Activated T-helper 1 cell treated with Interleukin-2 at 50 U/mL for 16 hours (primary cell): Measurements from ENCODE around the gene ILF3.

Experiments
- DNase-seq: peaks from one replicate; pipeline ENCODE4 v3.0.0-alpha.2; 2020; ENCODE audit warnings: low read depth

ILF3 gene

DNA sequence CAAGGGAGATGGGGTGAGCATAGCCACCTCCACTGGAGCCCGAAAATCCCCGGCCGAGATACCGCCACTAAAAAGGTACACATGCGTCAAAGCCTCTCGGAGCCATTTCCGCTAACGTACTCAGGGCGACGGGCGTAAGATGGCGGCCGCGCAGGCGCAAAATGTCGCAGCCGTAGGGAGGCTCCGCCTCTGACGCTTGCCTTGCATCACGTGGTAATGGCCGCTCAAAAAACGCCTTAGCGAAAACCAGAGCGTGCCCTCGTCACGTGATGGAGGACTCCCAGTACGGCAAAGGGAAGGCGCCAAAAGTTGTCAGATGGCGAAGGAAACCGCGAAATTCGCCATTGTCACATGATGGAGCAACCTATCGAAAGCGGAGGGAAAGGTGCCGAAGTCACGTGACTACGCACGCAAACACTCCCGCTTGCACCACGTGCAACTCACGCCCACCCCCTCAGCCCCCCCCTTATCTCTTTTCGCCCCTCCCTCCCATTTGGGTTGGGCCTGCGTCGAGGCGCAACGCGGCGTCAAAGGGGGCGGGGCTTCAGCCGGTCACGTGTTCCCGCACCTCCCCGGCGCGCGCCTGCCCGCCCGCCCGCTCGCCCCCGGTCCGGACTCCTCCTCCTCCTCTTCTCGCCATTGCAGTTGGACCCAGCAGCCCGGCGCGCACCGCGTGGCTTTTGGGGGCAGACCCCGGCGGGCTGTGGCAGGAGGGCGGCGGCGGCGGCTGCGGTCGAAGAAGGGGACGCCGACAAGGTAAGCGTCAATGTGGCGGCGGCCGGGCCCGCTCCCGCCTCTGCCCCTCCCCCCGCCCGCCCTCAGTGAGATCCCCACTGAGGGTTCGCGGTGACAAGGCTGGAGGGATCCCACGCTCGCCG, at the start of gene ILF3:
TSS of gene ILF3 (plus strand) at position 615 of the 878 bp plus-strand sequence. CDS start 16,260 bp downstream, outside the sequence.
- DNase-seq = peak; percentile 99

DNA sequence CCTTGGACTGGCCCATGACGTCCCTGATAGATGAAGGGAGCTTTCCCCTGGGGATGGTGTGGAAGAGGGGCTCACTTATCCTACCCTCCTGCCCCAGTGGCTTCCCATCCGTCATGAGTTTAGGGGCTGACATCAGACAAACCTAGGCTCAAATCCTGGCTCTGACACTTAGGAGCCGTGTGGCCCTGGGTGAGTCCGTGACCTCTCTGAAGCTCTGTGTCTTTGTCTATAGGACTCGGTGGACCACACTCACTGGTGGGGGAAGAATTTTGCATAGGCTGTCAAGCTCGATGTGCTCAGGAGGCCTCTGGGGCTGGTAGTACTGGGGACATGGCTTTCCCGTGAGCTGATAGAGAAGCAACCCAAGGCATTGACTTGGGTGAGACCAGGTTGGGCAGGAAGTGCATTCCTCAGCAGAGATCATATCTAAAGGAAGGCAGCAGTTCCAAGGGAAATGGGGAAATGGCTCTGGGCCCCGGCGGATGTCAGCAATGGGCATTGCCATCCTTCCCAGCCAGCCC, 49.6 kb upstream of the ILF3 start:
- no peak for DNase-seq

DNA sequence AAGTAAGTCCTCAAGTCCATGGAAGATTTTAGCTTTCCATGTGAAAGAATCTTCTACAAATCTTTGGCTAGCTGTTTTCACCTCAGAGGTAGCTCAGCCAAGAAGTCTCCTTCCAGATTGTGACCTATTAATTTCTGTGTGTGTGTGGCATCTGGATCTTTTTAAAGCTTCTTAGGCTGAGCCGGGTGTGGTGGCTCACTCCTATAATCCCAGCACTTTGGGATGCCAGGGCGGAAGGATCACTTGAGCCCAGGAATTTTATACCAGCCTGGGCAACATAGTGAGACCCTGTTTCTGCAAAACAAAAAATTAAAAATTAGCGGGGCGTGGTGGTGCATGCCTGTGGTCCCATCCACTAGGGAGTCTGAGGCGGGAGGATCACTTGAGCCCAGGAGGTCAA, 42.2 kb upstream of the ILF3 start:
- DNase-seq = no peak

DNA sequence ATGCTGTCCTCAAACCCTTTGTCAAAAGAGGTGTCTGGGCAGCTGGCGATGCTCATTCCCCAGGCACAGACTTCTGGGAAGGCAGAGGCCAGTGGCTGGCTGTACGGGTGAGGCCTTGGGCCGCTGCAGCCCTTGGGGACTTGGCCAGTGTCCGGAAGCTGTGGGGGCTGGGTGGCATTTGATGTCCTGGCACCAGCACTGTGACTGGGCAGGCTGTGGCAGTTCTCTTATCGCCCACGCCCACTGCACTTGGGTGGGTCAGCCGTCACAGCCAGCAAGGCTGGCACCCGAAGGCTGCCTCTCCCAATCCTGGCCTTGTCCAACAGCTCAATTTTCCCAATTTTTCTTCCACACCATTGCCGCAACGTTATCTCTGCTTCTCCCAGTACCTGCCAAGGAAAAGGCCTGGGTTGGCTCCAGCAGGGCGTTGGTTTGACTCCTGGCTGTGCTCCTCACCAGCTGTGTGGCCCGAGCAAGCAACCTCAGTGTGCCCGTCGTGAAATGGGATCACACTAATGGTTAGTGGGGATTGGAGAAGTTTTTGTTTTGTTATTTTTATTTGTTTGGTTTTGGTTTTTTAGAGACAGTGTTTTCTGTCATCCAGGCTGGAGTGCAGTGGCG, 41.5 kb upstream of the ILF3 start:
- no peak for DNase-seq

DNA sequence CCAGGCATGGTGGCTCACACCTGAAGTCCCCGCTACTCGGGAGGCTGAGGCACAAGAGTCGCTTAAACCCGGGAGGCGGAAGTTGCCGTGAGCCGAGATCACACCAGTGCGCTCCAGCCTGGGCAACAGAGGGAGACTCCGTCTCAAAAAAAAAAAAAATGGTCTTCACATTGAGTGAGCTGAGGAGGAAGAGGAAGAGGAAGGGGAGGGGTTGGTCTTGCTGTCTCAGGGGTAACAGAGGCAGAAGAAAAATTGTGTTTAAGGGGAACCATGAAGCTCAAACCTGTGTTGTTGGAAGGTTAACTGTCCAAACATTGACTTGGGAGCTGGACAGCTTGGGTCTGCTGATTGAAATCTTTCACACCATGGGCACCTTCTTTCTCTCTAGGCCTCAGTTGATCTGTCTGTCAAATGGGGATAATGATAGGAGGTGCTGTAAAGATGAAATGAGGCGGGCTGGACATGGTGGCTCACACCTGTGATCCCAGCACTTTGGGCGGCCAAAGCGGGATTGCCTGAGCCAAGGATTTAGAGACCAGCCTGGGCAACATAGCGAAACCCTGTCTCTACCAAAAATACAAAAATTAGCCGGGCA, 38.6 kb upstream of the ILF3 start:
- no peak for DNase-seq

DNA sequence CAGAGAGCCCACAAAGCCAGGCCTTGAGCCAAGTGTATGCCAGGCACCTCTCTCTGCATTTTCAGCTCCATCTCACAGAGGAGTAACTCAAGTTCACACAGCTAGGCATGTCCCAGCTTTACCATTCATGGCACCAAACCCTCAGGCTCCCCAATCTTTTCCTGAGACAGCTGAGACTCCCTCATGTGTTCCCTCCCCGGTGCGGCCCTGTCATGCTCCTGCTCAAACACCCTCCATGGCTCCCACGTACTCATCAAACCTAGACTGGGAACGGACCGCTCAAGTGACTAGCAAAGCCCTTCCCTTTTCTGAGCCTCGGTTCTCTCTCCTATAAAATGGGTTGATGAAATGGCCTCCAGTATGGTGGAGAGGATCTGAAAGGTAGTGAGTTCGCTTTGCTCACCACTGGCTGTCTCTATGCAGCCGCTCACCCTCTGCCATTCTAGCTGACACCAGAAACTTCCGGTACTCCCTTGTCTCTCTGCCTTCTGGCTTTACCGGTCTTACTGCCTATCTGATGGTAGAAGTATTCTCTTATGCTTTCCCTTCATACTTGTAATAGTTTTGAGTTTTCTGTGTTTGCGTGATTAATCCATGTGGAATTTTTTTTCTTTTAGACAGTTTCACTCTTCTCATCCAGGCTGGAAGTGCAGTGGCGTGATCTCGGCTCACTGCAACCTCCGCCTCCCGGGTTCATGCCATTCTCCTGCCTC, 36.6 kb upstream of the ILF3 start:
- DNase-seq = no peak

DNA sequence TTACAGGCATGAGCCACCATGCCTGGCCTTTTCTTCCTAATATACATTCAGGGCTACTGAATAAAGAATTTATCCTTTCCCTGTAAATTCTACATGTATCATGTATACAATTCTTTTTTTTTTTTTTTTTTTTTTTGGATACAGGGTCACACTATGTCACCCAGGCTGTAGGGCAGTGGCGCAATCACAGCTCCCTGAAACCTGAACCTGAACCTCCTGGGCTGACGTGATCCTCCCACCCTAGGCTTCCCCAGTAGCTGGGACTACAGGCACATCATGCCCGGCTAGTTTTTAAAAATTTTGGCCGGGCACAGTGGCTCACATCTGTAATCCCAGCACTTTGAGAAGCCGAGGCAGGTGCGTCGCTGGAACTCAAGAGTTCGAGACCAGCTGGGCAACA, 35.3 kb upstream of the ILF3 start:
- no peak for DNase-seq

DNA sequence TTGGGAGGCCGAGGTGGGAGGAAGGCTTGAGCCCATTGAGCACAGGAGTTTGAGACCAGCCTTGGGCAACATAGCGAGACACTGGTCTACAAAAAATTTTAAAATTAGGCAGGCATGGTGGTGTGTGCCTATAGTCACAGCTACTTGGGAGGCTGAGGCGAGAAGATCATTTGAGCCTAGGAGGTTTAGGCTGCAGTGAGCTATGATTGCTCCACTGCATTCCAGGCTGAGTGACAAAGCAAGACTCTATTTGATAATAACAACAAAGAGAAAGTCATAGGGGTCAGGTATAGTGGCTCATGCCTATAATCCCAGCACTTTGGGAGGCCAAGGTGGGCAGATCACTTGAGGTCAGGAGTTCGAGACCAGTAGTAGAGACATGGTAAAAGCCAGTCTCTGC, 33.4 kb upstream of the ILF3 start:
- DNase-seq = no peak

DNA sequence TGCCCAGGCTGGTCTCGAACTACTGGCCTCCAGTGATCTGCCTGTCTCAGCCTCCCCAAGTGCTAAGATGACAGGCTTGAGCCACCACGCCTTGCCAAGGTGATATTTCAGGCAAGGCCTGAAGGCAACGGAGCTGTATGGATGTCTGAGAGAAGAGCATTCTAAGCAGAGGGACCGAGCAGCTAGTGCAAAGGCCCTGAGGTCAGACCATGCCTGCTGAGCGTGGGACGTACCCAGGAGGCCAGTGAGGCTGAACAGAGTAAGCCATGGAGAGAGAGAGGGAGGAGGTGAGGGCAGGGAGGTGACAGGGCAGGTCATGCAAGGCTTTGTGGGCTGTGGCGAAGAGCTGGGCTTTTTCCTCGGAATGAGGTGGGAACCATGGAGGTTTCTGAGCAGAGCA, 32.2 kb upstream of the ILF3 start:
- no peak for DNase-seq

DNA sequence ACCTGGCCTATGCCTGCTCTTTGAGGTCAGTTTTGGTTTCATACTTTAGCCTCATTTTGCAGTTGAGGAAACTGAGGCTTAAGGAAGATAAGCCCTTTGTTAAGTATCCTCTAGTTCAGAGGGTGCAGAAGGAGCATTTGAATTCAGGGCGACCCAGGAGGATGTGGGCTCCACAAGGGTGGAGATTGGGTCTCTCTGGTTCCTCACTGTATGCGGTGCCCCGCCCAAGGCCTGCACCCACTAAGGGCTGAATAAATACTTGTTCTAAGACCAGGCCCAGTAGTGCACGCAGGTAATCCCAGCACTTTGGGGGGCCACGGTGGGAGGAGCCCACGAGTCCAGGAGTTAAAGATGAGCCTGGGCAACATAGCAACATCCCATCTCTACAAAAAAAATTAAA, 29.6 kb upstream of the ILF3 start:
- DNase-seq = no peak

DNA sequence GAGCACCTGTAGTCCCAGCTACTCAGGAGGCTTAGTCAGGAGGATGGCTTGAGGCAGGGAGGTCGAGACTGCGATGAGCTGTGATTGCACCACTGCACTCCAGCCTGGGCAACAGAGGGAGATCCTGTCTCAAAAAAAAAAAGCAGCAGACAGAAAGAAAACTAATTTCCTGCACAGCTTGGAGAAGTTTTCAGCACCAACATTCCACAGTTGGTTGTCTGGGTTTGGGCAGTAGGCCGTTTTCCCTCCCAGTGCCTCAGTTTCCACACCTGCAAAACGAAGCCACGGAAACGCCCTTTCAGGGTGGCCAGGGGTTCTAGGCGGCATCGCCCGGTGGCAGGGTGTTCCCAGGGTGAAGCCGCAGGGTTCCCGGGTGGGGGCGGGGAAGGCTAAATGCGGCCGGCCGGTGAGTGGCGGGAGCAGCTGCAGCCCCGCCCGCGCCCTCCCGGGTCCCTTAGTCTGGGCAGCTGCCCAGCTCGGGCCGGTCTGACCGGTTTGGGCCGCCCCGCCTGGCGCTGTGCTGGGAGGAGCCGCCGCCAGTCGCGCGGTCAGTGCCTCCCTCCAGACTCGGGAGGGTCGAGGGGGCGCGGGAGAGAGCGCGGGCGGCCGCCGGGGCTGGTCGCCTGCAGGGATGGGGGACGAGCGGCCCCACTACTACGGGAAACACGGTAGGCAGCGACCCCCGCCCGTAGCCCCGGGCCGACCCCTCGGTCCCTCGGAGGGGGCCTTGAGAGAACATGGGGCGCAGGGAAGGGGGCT, 29.0 kb upstream of the ILF3 start, which contains the start of gene SLC44A2:
TSS of gene SLC44A2 (plus strand) at position 551 of the 759 bp plus-strand sequence. CDS start at position 632, 81 bp downstream.
- DNase-seq = no peak

DNA sequence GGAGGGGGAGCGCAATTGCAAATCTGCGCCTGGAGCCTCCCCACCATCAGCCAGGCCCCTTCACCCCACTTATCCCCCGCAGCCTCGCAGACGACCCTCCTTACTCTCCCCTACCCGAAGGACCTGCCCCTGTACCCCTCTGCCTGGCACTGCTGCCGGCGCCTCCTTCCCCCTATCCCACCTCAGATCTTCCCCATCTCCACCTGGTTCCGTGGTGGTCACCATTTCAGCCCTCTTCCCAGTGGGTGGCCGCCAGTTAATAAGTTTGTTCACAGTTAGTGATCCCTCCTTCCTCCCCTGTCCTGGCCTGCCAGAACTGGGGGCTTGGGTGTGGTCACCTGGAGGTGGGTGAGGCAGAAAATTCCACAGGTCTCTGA, 28.4 kb upstream of the ILF3 start:
- DNase-seq = no peak

DNA sequence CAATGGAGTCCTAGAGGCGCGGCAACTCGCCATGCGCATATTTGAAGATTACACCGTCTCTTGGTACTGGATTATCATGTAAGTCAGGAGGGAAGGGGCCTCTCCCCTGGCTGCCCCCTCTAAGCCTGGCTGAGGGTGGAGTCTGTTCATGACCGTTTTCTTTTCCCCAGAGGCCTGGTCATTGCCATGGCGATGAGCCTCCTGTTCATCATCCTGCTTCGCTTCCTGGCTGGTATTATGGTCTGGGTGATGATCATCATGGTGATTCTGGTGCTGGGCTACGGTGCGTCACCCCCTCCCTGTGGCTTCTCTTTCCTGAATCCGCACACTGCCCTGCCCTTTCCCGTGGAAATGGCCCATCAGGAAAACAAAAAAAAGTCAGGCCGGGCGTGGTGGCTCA, 22.3 kb upstream of the ILF3 start:
- no peak for DNase-seq

DNA sequence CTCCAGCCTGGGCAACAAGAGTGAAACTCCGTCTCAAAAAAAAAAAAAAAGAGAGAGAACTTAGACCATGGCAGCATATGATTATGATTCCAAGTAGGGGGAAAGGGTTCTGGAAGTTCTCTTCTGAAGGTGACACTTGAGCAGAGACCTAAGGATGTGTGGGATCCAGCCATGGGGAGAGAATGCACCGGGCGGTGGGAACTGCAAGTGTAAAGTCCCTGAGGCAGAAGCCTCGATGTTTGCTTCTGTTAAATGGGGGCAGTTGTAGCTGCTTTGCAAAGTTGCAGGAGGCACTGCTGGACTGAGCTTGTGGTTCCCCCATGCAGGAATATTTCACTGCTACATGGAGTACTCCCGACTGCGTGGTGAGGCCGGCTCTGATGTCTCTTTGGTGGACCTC, 19.7 kb upstream of the ILF3 start:
- DNase-seq = no peak

DNA sequence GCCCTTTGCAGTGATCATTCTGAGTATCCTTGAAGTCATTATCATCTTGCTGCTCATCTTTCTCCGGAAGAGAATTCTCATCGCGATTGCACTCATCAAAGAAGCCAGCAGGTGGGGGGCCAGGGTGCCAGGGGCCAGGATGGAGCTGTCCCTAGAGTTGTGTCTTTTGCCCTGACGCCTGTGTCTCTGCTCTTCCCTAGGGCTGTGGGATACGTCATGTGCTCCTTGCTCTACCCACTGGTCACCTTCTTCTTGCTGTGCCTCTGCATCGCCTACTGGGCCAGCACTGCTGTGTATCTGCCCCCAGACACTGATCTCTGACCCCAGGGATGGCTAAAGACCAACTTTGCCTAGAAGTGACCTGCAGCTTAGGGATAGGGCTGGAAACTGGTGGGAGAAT, 19.2 kb upstream of the ILF3 start:
- no peak for DNase-seq

DNA sequence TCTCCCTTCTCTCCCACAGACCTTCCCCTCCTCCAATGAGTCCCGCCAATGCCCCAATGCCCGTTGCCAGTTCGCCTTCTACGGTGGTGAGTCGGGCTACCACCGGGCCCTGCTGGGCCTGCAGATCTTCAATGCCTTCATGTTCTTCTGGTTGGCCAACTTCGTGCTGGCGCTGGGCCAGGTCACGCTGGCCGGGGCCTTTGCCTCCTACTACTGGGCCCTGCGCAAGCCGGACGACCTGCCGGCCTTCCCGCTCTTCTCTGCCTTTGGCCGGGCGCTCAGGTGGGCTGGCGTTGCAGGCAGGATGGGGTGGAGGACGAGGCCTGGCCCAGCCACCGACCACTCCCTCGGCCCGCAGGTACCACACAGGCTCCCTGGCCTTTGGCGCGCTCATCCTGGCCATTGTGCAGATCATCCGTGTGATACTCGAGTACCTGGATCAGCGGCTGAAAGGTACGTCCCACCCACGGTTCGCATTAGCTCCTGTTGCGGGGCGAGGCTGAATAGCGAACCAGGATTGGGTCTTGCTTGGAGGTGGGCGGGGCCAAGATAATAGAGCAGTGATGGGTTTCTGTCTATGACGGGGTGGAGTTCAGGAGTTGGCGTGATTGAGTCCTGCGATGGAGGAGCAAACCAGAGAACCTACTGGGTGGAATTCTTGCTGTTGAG, 17.7 kb upstream of the ILF3 start:
- DNase-seq = no peak

DNA sequence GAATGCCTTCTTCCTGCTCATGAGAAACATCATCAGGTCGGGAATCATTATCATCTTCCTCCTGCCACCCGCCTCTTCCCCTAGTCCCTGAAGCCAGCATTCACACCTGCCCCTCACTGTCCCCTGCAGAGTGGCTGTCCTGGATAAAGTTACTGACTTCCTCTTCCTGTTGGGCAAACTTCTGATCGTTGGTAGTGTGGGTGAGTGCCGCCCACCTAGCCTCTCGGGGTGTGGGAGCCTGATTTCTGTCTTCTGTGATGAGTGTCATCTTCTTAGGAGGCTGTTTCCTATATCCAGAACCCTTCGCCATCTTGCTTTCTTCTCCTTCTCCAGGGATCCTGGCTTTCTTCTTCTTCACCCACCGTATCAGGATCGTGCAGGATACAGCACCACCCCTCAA, 16.3 kb upstream of the ILF3 start:
- DNase-seq = no peak

DNA sequence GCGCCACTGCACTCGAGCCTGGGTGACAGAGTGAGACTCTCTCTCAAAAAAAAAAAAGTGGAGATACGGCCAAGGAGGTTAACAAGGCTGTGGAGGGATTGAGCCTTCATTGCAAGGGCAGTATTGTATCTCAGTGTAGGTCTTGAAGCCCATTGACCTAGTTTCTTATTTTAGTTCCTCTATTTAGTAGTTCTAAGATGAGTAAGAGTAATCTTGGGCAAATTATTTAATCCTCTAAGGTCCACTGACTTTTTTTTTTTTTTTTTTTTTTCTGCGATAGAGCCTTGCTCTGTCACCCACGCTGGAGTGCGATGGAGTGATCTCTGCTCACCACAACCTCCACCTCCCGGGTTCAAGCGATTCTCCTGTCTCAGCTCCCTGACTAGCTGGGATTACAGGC, 14.3 kb upstream of the ILF3 start:
- no peak for DNase-seq

DNA sequence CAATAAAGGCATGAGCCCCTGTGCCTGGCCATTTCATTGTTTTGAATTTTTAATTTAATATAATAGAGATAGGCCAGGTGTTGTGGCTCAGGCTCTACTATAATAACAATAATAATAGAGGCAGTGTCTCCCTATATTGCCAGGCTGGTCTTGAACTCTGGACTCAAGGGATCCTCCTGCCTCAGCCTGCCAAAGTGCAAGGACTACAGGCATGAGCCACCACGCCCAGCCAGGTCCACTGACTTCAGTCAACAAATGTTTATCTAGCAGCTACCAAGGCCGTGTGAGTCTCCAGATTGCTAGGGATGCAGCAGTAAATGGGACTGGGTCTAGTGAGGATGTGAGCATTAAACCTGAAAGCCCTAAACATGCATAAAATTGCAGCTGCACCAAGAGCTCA, 13.8 kb upstream of the ILF3 start:
- DNase-seq = no peak

DNA sequence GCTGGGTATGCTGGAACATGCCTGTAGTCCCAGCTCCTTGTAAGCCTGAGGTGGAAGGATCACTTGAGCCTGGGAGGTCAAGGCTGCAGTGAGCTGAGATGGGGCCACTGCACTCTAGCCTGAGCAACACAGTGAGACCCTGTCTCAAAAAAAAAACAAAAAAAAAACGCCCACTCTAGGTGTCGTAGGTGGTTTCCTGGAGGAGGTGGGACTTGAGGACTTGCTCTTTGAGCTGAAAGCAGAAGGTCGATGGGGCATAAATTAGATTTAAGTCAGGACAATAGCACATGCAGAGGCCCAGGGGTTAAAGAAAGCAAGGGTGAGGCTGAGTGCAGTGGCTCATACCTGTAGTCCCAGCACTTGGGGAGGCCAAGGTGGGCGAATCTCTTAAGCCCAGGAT, 12.9 kb upstream of the ILF3 start:
- no peak for DNase-seq
